Kidney epithelial cell (primary cell): Measurements from ENCODE around the gene TXNRD1. TPM values are rescaled to one million over a fixed set of nuclear protein-coding genes. Genes with fewer than 3 reads are reported as not detected.
"Not testable (repeated sequence)": the region's sequence is repeated elsewhere in the genome, so short reads cannot be mapped to it uniquely, and the experiment has no call there.

ENCODE experiments used
- DNase-seq: peaks from one replicate; pipeline ENCODE4 v3.0.0-alpha.2; 2010; ENCODE audit warnings: low read depth
- H3K27me3 ChIP-seq: 2 replicates; pipeline ENCODE4 v1.6.0; 2011; ENCODE audit warnings: low read length; ENCODE audit not compliant: control insufficient read depth, insufficient read depth
- H3K36me3 ChIP-seq: 2 replicates; pipeline ENCODE4 v1.5.1; 2011; ENCODE audit warnings: low read length; ENCODE audit not compliant: control insufficient read depth, insufficient read depth
- H3K4me3 ChIP-seq: 2 replicates; pipeline ENCODE4 v1.5.1; 2011; ENCODE audit warnings: low read depth, mild to moderate bottlenecking, control low read depth, low read length
- total RNA-seq: library from RNA; depleted of rRNA; stranded (reverse); fragments of >200 nt; gene quantifications from 2 replicates; pipeline ENCODE4 v1.2.3, GENCODE V29; 2015
- TF ChIP-seq, protein P1 (sequence below): IDR thresholded peaks from 2 replicates; pipeline ENCODE4 v1.5.1; 2011; ENCODE audit warnings: mild to moderate bottlenecking, moderate library complexity, low read length, control low read depth, inconsistent platforms; ENCODE audit not compliant: insufficient read depth, poor library complexity, severe bottlenecking

The TXNRD1 gene
- total RNA-seq, 1 donor from 2014 or later, result 100 TPM

DNA sequence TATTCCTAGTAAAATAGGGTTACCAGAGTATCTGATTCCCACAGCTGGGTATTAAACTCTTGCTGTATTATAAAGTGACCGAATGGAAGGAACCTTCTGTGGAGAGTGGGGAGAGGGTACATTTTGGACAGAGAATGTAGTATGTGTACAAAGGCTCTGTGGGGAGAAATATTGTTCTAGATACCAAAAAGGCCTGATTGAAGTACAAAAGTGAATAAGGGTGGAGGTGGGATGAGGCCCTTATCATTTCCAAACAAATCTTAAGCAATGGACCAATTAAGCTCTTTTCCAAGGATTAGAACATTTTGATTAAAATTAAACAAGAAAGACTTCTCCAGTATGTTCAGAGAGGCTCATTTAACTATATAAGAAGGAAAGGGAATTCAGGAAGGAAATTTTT is 108.3 kb downstream of the TXNRD1 start:
- TF ChIP-seq, protein P1, sequence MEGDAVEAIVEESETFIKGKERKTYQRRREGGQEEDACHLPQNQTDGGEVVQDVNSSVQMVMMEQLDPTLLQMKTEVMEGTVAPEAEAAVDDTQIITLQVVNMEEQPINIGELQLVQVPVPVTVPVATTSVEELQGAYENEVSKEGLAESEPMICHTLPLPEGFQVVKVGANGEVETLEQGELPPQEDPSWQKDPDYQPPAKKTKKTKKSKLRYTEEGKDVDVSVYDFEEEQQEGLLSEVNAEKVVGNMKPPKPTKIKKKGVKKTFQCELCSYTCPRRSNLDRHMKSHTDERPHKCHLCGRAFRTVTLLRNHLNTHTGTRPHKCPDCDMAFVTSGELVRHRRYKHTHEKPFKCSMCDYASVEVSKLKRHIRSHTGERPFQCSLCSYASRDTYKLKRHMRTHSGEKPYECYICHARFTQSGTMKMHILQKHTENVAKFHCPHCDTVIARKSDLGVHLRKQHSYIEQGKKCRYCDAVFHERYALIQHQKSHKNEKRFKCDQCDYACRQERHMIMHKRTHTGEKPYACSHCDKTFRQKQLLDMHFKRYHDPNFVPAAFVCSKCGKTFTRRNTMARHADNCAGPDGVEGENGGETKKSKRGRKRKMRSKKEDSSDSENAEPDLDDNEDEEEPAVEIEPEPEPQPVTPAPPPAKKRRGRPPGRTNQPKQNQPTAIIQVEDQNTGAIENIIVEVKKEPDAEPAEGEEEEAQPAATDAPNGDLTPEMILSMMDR, result no peak
- Histone ChIP-seq H3K27me3 (no peaks in the 10 kb centered on the region), H3K4me3 (no peak overlapping the region), H3K36me3 (no peaks in the 10 kb centered on the region)
- DNase-seq, result no peak

DNA sequence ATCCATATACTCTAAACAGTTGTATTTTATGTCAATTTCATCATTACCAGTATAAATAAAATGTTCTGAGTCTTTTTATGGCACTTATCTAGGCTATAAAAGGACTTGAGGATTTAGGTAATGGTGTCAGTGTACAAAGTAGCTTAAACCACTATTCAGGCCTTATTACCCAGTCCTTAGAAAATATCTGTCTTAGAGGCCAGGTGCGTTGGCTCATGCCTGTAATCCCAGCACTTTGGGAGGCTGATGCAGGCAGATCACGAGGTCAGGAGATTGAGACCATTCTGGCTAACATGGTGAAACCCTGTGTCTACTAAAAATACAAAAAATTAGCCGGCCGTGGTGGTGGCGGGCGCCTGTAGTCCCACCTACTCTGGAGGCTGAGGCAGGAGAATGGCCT is 112.7 kb downstream of the TXNRD1 start:
- not testable (repeated sequence) for DNase-seq, H3K27me3 ChIP-seq, H3K4me3 ChIP-seq, H3K36me3 ChIP-seq

DNA sequence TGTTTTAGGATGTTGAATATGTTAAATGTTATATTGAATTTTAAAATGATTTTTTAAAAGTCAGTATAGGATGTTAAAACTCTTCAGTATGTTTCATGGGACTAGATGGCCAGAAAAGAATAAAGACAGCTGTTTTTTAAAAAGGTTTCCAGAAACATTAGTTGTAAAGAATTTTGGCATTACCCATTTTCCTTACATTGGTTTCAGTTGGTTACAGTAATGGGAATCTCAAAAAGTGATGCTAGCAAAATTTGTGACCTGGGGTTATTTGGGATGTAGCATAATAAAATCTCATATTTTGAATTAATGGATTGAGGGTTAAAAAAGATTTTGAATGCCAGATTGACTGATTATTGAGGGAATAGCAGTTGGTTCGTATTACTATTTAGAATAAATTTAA is 113.2 kb downstream of the TXNRD1 start:
- no peak for DNase-seq
- H3K36me3 ChIP-seq, result no peaks in the 10 kb centered on the region
- H3K4me3 ChIP-seq, result no peak overlapping the region
- H3K27me3 ChIP-seq, result no peaks in the 10 kb centered on the region
- TF ChIP-seq, protein P1, result no peak

DNA sequence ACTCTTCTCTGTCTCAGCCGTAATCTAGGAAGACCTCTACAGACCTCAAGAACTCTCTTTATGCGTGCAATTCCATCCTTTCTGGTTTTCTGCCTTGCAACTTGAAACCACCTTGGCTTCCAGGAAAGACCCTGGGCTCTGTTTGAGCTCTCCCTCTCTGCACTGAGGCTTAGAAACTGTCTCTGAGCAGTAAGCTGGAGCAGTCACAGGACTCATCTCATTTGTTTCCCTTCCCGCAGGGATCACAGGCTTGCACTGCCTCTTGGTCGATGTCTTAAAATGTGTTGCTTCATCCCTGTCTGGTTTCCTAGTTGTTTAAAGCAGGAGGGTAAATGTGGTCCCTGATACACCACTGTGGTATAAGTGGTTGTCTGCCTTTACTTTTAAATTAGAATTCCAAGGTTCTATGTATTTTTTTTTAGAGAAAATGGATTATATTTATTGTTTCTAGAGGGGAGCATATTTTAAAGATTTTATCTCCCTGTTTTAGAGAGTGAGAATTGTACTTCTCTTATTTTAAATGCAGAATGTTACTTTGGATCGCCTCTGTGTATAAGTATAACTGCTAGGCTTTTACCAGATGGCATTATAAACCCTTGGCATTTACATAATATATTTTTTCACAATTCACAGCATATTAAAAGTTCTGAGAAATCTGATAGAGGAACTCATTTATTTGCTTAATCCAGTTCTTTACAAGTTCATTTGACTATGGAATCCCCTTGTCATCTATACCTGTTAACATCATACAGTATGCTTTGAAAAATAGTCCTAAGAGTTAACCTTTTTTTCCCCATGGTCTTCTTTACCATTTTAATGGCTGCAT is 114.3 kb downstream of the TXNRD1 start:
- H3K4me3 ChIP-seq, result no peak overlapping the region
- H3K27me3 ChIP-seq, result no peaks in the 10 kb centered on the region
- H3K36me3 ChIP-seq, result no peaks in the 10 kb centered on the region
- TF ChIP-seq, protein P1, result no peak
- no peak for DNase-seq

DNA sequence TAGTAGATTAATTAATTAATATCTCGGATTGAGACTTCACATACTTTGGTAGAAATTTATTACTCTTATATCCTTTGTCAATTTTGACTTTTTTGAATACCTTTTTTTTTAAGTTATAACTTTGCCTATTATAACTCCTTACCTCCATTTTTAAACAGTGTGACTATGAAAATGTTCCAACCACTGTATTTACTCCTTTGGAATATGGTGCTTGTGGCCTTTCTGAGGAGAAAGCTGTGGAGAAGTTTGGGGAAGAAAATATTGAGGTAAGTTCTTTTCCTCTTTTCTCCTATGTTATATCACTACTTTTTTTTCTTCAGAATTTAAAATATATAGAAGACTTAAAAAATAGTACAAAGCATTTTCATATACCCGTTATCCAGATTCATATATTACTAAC is 115.8 kb downstream of the TXNRD1 start:
- TF ChIP-seq, protein P1, result no peak
- no peak for DNase-seq
- Histone ChIP-seq H3K4me3 (no peak overlapping the region), H3K27me3 (no peaks in the 10 kb centered on the region), H3K36me3 (no peaks in the 10 kb centered on the region)

DNA sequence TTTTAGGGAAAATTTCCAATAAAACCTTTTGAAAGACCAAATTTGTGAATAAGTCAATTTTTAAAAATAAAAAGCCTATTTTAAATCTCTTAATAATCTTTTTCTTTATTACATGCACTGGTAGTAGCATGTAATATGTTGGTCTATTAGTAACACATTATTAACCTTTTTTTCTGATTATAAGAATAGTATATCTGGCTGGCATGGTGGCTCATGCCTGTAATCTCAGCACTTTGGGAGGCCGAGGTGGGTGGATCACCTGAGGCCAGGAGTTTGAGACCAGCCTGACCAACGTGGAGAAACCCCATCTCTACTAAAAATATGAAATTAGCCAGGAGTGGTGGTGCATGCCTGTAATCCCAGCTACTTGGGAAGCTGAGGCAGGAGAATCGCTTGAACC is 116.7 kb downstream of the TXNRD1 start:
- not testable (repeated sequence) for H3K36me3 ChIP-seq, H3K4me3 ChIP-seq, H3K27me3 ChIP-seq, DNase-seq

DNA sequence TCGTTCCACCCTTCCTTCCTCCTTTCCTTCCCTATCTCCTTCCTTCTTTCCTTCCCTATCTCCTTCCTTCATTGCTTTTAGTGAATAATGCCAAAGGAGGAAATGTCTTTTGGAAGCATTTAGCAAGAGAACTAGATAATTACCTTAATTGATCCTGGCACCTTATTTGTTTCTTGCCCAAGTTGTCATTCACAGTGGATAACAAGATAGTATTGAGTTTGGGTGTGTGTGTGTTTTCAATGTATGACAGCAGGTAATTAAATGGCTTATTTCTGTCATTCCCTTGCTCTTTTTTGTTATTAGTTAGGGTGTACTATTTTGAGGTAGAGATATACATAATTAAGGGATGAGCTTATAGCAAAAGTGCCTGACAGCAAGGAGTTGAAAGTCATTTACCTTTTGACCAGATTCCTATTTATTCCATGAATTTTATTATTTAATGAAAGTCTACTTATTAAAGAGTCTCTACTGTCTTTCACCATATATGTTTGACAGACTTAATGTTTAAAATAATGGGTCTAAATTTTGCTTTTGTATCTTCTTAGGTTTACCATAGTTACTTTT is 118.2 kb downstream of the TXNRD1 start:
- Histone ChIP-seq H3K4me3 (no peak overlapping the region), H3K27me3 (no peaks in the 10 kb centered on the region), H3K36me3 (no peaks in the 10 kb centered on the region)
- no peak for DNase-seq
- TF ChIP-seq, protein P1, result no peak
